Measurements from ENCODE around the gene NDUFB3. TPM values are rescaled to one million over a fixed set of nuclear protein-coding genes. Genes with fewer than 3 reads are reported as not detected.

NDUFB3 gene
- total RNA-seq, 4 donors from 2014 or later = 32.4 to 47.9 (median 45.9) TPM

DNA sequence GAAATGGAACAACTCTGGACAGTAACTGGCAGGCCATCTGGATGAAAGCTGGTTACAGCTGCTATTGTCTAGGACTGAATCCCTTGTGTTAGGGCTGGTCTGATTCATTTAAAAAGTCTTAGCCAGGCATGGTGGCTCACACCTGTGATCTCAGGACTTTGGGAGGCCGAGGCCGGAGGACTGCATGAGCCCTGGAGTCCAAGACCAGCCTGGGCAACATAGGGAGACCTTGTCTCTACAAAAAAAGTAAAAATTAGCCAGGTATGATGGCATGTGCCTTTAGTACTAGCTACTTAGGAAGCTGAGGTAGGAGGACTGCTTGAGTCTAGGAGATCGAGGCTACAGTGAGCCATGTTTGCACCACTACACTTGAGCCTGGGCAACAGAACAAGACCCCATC is 28.7 kb downstream of the NDUFB3 start:
- no peak for DNase-seq (ENCODE audit: low spot score)
- TF ChIP-seq, protein P1, sequence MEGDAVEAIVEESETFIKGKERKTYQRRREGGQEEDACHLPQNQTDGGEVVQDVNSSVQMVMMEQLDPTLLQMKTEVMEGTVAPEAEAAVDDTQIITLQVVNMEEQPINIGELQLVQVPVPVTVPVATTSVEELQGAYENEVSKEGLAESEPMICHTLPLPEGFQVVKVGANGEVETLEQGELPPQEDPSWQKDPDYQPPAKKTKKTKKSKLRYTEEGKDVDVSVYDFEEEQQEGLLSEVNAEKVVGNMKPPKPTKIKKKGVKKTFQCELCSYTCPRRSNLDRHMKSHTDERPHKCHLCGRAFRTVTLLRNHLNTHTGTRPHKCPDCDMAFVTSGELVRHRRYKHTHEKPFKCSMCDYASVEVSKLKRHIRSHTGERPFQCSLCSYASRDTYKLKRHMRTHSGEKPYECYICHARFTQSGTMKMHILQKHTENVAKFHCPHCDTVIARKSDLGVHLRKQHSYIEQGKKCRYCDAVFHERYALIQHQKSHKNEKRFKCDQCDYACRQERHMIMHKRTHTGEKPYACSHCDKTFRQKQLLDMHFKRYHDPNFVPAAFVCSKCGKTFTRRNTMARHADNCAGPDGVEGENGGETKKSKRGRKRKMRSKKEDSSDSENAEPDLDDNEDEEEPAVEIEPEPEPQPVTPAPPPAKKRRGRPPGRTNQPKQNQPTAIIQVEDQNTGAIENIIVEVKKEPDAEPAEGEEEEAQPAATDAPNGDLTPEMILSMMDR (IDR thresholded peaks at IDR 0.05) = no peak
- no peak for ATAC-seq (ENCODE audit: low FRiP score)

DNA sequence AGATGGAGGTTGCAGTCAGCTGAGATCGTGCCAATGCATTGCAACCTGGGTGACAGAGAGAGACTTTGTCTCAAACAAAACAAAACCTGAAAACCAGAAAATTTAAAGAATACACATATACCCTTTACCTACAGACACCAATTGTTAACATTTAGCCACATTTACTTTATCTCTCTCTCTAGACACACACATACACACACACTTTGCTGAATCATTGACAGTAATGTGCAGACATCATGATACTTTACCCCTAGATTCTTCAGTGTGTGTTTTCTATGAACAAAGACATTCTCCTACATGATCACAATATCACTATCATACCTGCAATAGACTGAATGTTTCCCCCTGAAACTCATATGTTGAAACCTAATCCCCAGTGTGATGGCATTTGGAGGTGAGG is 34.0 kb downstream of the NDUFB3 start:
- ATAC-seq (ENCODE audit: low FRiP score) (no peak), DNase-seq (ENCODE audit: low spot score) (no peak)
- TF ChIP-seq, protein P1 (IDR thresholded peaks at IDR 0.05) = no peak

GRCh38 chr2:201107624-201108023 is 35.8 kb downstream of the NDUFB3 start:
- ATAC-seq (ENCODE audit: low FRiP score) (no peak), DNase-seq (ENCODE audit: low spot score) (no peak)
- TF ChIP-seq, protein P1 (IDR thresholded peaks at IDR 0.05) = no peak

DNA sequence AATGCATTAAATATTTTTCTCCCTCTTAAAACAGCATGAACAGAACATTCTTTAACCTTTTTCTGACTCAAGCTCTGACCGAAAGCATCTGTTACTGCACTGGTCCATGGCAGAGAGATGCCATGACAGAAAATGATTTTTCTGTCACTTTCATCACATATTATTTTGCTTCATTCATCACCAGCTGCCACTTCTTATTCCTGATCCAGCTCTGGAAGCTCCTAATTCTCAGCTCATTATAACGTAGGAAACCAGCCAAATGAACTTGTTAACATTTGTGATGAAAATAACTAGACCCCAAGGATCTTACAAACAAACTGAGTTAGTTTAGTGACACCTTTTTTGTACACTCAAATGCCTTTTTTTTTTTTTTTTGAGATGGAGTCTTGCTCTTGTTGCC is 36.5 kb downstream of the NDUFB3 start:
- DNase-seq (ENCODE audit: low spot score) = no peak
- TF ChIP-seq, protein P1 (IDR thresholded peaks at IDR 0.05) = no peak
- no peak for ATAC-seq (ENCODE audit: low FRiP score)

DNA sequence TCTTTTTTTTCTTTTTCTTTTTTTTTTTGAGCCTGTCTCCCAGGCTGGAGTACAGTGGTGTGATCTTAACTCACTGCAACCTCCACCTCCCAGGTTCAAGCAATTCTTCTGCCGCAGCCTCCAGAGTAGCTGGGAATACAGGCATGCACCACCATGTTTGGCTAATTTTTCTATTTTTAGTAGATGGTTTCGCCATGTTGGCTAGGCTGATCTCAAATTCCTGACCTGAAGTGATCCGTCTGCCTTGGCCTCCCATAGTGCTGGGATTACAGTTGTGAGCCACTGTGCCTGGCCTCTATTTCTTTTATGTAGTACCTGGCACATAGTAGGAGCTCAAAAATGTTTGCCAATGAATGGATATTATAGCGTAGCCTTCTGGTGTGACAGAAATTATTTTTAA is 37.4 kb downstream of the NDUFB3 start:
- DNase-seq (ENCODE audit: low spot score) = no peak
- TF ChIP-seq, protein P1 (IDR thresholded peaks at IDR 0.05) = no peak
- no peak for ATAC-seq (ENCODE audit: low FRiP score)

DNA sequence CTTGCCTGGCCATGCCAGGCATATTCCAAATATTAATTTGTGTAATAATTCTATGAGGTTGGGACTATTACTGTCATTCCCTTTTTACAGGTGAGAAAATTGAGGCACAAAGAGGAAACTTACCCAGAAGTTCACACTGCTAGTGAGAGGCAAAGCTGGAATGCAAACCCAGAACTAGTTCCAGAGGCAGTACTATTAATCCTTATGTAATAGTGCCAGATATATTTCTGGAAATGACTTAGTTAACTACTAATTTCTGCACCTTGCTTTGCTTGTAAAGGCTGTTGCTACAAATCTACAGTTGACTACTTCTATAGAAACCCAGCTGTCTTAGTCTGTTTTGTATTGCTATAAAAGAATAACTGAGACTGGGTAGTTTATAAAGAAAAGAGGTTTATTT is 38.8 kb downstream of the NDUFB3 start:
- DNase-seq (ENCODE audit: low spot score) (no peak), ATAC-seq (ENCODE audit: low FRiP score) (no peak)
- TF ChIP-seq, protein P1 (IDR thresholded peaks at IDR 0.05) = no peak

DNA sequence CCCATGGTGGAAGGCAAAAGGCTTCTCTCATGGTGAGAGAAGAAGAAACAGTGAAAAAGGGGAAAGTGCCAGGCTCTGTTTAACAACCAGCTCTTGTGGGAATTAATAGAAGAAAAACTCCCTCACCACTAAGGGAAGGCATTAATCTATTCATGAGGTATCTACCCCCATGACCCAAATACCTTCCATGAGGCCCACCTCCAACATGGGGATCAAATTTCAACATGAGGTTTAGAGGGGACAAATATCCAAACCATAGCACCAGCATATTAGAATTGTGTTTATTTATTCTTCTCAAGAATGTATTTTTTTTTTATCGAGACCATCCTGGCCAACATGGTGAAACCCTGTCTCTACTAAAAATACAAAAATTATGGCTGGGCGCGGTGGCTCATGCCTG is 39.3 kb downstream of the NDUFB3 start:
- ATAC-seq (ENCODE audit: low FRiP score) (no peak), DNase-seq (ENCODE audit: low spot score) (no peak)
- TF ChIP-seq, protein P1 (IDR thresholded peaks at IDR 0.05) = no peak
